Gastrocnemius medialis (tissue), 4 donors: ENCODE measurements around the gene CCDC40. TPM values are rescaled to one million over a fixed set of nuclear protein-coding genes. Genes with fewer than 3 reads are reported as not detected.

ENCODE experiments used
- ATAC-seq, 2 donors: fragments of 150-250 bp; one replicate each; pipeline ENCODE4 v1.9.1; 2016
- DNase-seq, 2 donors: peaks; one replicate each; pipeline ENCODE4 v3.0.0-alpha.2; 2019
- H3K27ac ChIP-seq, 4 donors: fragments of 200-600 bp; sonication (generic); 1 replicate in 1 of 4; 2 replicates in 3 of 4; pipeline ENCODE4 v1.5.1; 2016 to 2018; ENCODE audit warnings: mild to moderate bottlenecking in 2 of 4, moderate library complexity in 1 of 4
- H3K27me3 ChIP-seq, 3 donors: fragments of 200-600 bp; sonication (generic) in 2 of 3; 1 replicate in 1 of 3; 2 replicates in 2 of 3; pipeline versions ENCODE4 v1.5.1 to v1.6.0; 2016 to 2019; ENCODE audit warnings: mild to moderate bottlenecking in 1 of 3, moderate library complexity in 1 of 3
- H3K36me3 ChIP-seq, 2 donors: fragments of 200-600 bp; sonication (generic) in 1 of 2; one replicate each; pipeline ENCODE4 v1.5.1; 2017 to 2018
- H3K4me1 ChIP-seq, 2 donors: fragments of 200-600 bp; sonication (generic) in 1 of 2; one replicate each; pipeline ENCODE4 v1.5.1; 2016 to 2017; ENCODE audit warnings: mild to moderate bottlenecking in 2 of 2
- H3K4me3 ChIP-seq, 4 donors: fragments of 200-600 bp; sonication (generic) in 3 of 4; 1 replicate in 1 of 4; 2 replicates in 3 of 4; pipeline ENCODE4 v1.5.1; 2016 to 2019; ENCODE audit warnings: mild to moderate bottlenecking in 2 of 4
- H3K9me3 ChIP-seq, 3 donors: fragments of 200-600 bp; sonication (generic) in 2 of 3; 1 replicate in 1 of 3; 2 replicates in 2 of 3; pipeline ENCODE4 v1.5.1; 2016 to 2019
- CTCF ChIP-seq, 5 experiments: fragments of 450-650 bp in 3 of 5; fragments of 200-600 bp in 2 of 5; sonication (generic) in 2 of 5; IDR thresholded peaks in 4 of 5; conservative IDR thresholded peaks in 1 of 5; 1 replicate in 4 of 5; 2 replicates in 1 of 5; pipeline ENCODE4 v1.5.1; 2016 to 2019; ENCODE audit warnings: antibody characterized with exemption in 5 of 5, mild to moderate bottlenecking in 3 of 5, moderate library complexity in 3 of 5
- POLR2A ChIP-seq, 2 donors: fragments of 450-650 bp; IDR thresholded peaks; one replicate each; pipeline ENCODE4 v1.6.1; 2017; ENCODE audit warnings: antibody characterized with exemption in 2 of 2, mild to moderate bottlenecking in 2 of 2, moderate library complexity in 2 of 2
- in situ Hi-C, 4 donors: fragments of 200-750 bp; cut with MboI; loops; one replicate each; pipeline versions ENCODE4 v1.15.0 to v1.8.0; 2017; ENCODE audit warnings: low sequenced_read_pairs in 4 of 4
- intact Hi-C: fragments of 100-400 bp; cut with DNase I; formaldehyde crosslinking; loops from one replicate; pipeline ENCODE4 v1.15.1; 2023; ENCODE audit warnings: low total_unique reads
- total RNA-seq, 4 donors: library from RNA; depleted of rRNA; stranded (reverse); fragments of >200 nt; gene quantifications; one replicate each; pipeline versions ENCODE4 v1.1.0 to v1.2.3, GENCODE V29; 2016

Gene CCDC40
- total RNA-seq, 4 donors from 2014 or later, result 0.18 to 2.1 (median 1.1) TPM

- no peak for DNase-seq
- intact Hi-C loops (loop anchor here (10.0 kb wide), 1 partner anchor 265 kb away; the partner anchor contains the start of gene RNF213), in situ Hi-C loops (no loop called here)
- TF ChIP-seq POLR2A (IDR thresholded peaks at IDR 0.05) (no peak), CTCF (IDR thresholded peaks at IDR 0.05 in 4 of 5, conservative IDR thresholded peaks at IDR 0.05 in 1 of 5) (no peak)
- Histone ChIP-seq H3K27ac (no peak overlapping the region), H3K36me3 (no peaks in the 10 kb centered on the region), H3K4me1 (no peaks in the 10 kb centered on the region), H3K4me3 (no peak overlapping the region), H3K9me3 (no peaks in the 10 kb centered on the region), H3K27me3 (no peaks in the 10 kb centered on the region)
- ATAC-seq, result no peak
Observed at GRCh38 chr17:80000136-80000535, 36.3 kb upstream of the CCDC40 start.

GRCh38 chr17:80000981-80001775 is 35.3 kb upstream of the CCDC40 start:
- intact Hi-C loops (loop anchor here (10.0 kb wide), 1 partner anchor 264 kb away; the partner anchor contains the start of gene RNF213), in situ Hi-C loops (no loop called here)
- Histone ChIP-seq H3K9me3 (no peaks in the 10 kb centered on the region), H3K4me3 (no peak overlapping the region), H3K36me3 (no peaks in the 10 kb centered on the region), H3K27ac (no peak overlapping the region), H3K27me3 (no peaks in the 10 kb centered on the region), H3K4me1 (no peaks in the 10 kb centered on the region)
- DNase-seq (no peak), ATAC-seq (no peak)
- no peak for TF ChIP-seq POLR2A (IDR thresholded peaks at IDR 0.05)
- no peak for TF ChIP-seq CTCF (IDR thresholded peaks at IDR 0.05 in 4 of 5, conservative IDR thresholded peaks at IDR 0.05 in 1 of 5)

- Histone ChIP-seq H3K36me3 (no peaks in the 10 kb centered on the region), H3K4me3 (no peak overlapping the region), H3K27ac (no peak overlapping the region), H3K27me3 (no peaks in the 10 kb centered on the region), H3K4me1 (no peaks in the 10 kb centered on the region), H3K9me3 (no peaks in the 10 kb centered on the region)
- in situ Hi-C loops (no loop called here), intact Hi-C loops (loop anchor here (10.0 kb wide), 1 partner anchor 263 kb away; the partner anchor contains the start of gene RNF213)
- no peak for ATAC-seq
- TF ChIP-seq CTCF (IDR thresholded peaks at IDR 0.05 in 4 of 5, conservative IDR thresholded peaks at IDR 0.05 in 1 of 5) (no peak), POLR2A (IDR thresholded peaks at IDR 0.05) (no peak)
- DNase-seq, result no peak
Observed at GRCh38 chr17:80002070-80002641, 34.3 kb upstream of the CCDC40 start.

GRCh38 chr17:80002690-80003490 is 33.6 kb upstream of the CCDC40 start:
- in situ Hi-C loops (no loop called here), intact Hi-C loops (loop anchor here (10.0 kb wide), 1 partner anchor 262 kb away; the partner anchor contains the start of gene RNF213)
- H3K4me3 ChIP-seq, result no peak overlapping the region
- no peaks in the 10 kb centered on the region for H3K4me1 ChIP-seq
- TF ChIP-seq CTCF (IDR thresholded peaks at IDR 0.05 in 4 of 5, conservative IDR thresholded peaks at IDR 0.05 in 1 of 5), result no peak
- ATAC-seq, result no peak
- H3K36me3 ChIP-seq, result no peaks in the 10 kb centered on the region
- no peak for DNase-seq
- H3K9me3 ChIP-seq, result no peaks in the 10 kb centered on the region
- H3K27me3 ChIP-seq, result no peaks in the 10 kb centered on the region
- H3K27ac ChIP-seq, result no peak overlapping the region
